ENCODE measurements around the gene TRAP1.

Gene TRAP1

GRCh38 chr16:3650631-3651265 lies 66.6 kb downstream of the TRAP1 start:
- DNase-seq (ENCODE audit: low spot score) = no peak

DNA sequence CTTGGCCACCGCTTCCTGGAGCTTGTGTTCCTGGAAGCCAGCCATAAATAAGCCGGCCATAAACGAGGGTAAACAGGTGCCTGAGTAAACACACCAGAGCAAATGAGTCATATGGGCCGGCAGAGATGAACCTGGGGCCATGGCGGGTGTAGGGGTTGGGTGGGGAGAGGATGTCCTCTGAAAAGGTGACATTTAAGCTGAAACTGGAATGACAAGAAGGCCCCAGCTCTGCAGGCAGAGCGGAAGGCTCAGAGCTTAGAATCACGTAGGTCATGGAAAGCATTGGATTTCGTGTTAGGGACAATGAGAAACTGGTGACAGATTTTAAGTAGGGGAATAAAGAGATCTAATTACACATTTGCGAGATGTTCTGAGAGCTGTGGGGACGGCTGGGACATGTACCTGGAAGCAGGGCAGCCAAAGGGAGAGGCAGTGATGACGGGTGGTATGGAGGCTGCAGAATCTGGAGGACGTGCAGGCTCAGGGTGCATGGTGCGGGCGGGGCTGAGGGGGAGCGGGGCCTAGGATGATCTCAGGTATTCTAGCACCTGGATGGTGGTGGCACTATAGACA lies 70.9 kb downstream of the TRAP1 start:
- DNase-seq (ENCODE audit: low spot score) = no peak

- DNase-seq (ENCODE audit: low spot score) = peak; percentile 85
Observed at GRCh38 chr16:3645504-3646347, 71.6 kb downstream of the TRAP1 start.

DNA sequence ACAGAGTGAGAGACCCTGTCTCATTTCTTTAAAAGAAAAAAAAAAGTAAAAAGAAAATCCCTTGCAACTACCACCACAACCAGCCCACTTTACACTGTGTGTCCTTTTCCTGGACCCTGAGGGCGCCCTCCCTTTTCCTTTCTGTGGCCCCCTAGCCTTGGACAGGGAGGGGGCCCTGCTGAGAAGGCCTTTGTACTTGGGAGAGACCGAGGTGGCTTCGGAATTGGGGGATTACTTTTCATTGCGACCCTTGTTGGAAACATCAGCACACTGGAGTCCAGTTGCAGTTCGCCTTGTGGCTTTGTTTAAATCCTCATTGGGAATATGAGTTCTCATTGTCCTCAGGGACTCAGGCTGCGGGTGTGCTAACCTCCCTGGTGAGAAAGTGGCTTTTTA lies 72.2 kb downstream of the TRAP1 start:
- DNase-seq (ENCODE audit: low spot score) = no peak

GRCh38 chr16:3643095-3643730 lies 74.1 kb downstream of the TRAP1 start:
- no peak for DNase-seq (ENCODE audit: low spot score)

GRCh38 chr16:3642397-3643094 lies 74.8 kb downstream of the TRAP1 start:
- DNase-seq (ENCODE audit: low spot score) = no peak

DNA sequence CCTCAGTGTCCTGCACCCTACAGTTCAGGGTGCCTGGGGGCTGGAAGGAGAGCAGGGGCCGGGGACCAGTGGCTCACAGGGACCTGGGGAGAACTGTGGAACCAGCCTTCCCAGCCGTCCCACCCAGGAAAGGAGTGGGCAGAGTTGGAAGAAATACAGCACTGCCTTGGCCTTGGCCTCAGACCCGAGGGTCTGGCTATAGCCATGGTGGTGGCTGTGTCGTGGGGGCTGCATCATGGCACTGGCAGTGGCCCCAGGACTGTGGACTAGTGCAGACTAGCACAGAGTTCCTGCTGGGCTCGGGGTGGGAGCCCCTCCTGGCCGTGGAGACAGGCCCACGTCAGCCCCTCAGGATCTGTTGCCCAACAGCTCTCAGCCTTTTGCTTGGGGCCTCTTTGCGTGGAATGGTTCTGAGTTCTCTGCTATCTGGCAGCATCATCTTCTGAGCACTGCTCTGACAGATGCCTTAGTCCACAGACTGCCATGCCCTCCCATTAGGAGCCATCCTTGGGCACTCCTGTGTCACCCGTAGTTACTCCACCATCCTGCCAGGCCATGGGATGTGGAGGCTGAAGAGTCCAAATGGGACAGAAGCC lies 75.4 kb downstream of the TRAP1 start:
- DNase-seq (ENCODE audit: low spot score) = no peak

GRCh38 chr16:3640632-3641501 lies 76.5 kb downstream of the TRAP1 start:
- no peak for DNase-seq (ENCODE audit: low spot score)

DNA sequence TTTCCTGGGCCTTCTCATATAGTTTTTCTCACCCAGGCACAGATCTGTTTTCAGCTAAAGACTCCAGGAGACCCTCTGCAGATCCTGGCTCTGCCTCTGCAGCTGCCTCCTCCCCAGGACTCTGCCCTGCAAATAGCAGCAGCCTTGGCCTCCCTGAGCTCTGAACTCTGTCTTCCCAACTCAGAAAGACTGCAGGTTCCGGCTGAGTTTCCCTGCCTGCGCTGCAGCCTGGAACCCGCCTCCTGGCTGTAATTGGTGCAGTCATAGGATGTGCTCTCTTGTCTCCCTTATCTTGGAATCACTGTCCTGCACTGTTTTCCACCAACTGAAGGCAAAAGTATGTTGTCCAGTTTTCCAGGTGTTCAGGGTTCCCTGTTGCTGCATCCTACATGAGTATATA lies 77.1 kb downstream of the TRAP1 start:
- no peak for DNase-seq (ENCODE audit: low spot score)

GRCh38 chr16:3638916-3639644 lies 78.2 kb downstream of the TRAP1 start:
- no peak for DNase-seq (ENCODE audit: low spot score)

- DNase-seq (ENCODE audit: low spot score) = no peak
Observed at GRCh38 chr16:3637371-3637923, 79.9 kb downstream of the TRAP1 start.

GRCh38 chr16:3625911-3626732 lies 91.2 kb downstream of the TRAP1 start:
- DNase-seq (ENCODE audit: low spot score) = no peak

- no peak for DNase-seq (ENCODE audit: low spot score)
Observed at GRCh38 chr16:3625331-3625730, 92.0 kb downstream of the TRAP1 start.

- no peak for DNase-seq (ENCODE audit: low spot score)
Observed at GRCh38 chr16:3623642-3624041, 93.7 kb downstream of the TRAP1 start.

DNA sequence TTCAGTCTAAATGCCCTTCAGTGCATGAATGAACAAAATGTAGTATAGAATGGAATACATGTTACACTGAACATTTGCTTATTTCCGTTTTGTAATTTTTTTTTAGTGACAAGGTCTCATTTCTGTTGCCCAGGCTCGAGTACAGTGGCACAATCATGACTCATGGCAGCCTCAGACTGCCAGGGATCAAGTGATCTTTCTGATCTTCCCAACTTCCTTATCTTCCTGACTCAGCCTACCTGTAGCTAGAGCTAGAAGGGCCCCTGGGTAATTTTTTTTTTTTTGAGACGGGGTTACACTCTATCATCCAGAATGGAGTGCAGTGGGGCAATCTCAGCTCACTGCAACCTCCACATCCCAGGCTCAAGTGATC lies 98.6 kb downstream of the TRAP1 start:
- DNase-seq (ENCODE audit: low spot score) = no peak

DNA sequence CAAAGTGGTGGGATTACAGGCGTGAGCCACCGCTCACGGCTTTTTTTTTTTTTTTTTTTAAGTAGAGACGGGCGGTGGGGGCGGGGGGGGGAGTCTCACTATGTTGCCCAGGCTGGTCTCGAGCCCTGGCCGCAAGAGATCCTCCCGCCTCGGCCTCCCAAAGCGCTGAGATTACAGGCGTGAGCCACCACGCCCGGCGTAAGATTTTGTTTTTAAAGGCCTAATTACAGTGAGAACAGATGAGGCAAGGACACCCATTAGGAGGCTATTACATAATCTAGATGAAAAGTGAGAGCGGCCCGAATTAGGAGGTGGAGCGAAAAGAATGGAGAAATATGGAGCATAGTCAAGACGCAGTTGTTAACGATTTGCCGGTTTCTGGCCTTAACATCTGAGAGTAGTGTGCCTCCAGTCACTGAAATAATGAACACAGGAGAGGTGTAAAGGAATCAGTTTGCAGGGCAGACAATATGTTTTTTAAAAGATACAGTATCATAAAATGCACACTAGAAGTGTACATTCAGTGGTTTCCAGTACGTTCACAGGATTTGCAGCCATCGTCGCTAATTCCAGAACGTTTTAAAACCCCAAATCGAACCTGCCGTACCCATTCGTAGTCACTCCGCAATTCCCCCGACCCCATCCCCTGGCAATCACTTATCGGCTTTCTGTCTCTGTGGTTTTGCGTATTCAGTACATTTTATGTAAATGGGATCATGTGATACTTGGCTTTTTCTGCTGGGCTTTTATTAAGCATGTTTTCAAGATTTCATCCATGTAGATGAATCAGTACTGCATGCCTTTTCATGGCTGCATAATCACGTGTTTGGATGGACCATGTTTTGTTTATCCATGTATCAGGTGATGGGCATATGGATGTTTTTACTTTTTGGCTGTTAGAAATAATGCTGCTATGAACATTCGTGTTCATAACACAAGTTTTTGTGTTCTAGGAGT lies 104.5 kb downstream of the TRAP1 start:
- DNase-seq (ENCODE audit: low spot score) = no peak

DNA sequence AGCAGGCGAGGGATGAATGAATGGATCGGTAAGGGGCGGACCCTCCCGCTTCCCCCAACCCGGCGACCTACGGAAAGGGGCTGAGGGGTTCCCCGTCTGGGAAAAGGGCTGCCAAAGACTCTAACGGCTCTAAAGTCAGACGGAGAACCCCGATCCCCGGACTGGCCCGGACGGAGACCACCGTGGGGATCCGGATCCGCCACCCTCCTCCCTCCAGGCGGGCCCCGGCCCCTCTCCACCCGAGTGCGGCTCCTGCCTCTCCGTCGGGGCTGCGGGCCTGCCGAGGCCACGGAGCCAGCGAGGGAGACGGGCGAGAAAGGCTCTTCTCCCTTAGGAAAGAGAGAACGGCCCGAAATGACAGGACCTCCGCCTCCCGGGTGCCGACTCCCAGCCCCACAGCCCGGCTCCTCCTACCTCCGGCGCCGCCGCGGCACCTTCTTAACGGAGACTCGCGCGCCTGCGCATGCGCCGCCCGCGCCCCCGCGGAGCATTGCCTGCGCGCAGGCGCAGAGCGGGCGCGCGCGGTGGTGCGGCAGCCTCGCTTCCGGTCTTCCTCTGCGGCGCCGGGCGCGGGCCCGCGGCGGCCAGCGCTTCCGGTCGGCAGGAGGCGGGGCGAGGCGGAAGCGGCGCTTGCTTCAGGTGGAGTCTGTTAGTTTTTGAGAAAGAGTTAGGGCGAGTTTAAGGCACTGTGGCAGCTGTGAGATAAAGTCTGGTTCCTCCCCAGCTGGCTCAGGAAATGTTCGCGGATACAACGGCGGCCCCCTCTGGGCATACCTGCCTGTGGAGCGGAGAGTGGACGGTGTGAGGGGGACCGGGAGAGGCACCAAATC lies 106.0 kb downstream of the TRAP1 start, which contains the start of gene SLX4:
Gene SLX4 (minus strand): TSS at position 461 of the 830 bp plus-strand sequence. CDS start 2,642 bp downstream, outside the sequence.
- peak; percentile 94 for DNase-seq (ENCODE audit: low spot score)
